Sigmoid colon (tissue), 3 donors: Measurements from ENCODE around the gene LSM14A.

Experiments
- CTCF ChIP-seq, 4 experiments: fragments of 450-650 bp in 3 of 4; fragments of 200-600 bp in 1 of 4; IDR thresholded peaks; one replicate each; pipeline ENCODE4 v1.5.1; 2016 to 2019; ENCODE audit warnings: antibody characterized with exemption in 4 of 4, mild to moderate bottlenecking in 3 of 4, moderate library complexity in 2 of 4
- POLR2A ChIP-seq, 2 donors: fragments of 450-650 bp; IDR thresholded peaks; one replicate each; pipeline ENCODE4 v1.6.1; 2016; ENCODE audit warnings: antibody characterized with exemption in 2 of 2, mild to moderate bottlenecking in 2 of 2, moderate library complexity in 2 of 2

DNA sequence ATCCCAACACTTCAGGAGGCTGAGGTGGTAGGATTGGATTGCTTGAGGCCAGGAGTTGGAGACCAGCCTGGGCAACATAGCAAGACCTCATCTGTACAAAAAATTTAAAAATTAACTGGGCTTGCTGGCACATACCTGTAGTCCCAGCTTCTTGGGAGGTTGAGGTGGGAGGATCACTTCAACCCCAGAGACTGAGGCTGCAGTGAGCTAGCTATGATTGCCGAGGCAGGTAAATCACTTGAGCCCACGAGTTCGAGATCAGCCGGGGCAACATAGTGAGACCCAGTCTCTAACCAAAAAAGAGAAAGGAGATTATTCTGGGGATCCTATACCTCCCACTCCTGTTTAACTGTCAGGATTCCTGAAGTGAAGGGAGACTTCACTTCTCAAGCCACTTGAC lies 65.6 kb downstream of the LSM14A start:
- TF ChIP-seq CTCF (IDR thresholded peaks at IDR 0.05) (no peak), POLR2A (IDR thresholded peaks at IDR 0.05) (no peak)
